ENCODE measurements around the gene TNP2.

TNP2 gene

DNA sequence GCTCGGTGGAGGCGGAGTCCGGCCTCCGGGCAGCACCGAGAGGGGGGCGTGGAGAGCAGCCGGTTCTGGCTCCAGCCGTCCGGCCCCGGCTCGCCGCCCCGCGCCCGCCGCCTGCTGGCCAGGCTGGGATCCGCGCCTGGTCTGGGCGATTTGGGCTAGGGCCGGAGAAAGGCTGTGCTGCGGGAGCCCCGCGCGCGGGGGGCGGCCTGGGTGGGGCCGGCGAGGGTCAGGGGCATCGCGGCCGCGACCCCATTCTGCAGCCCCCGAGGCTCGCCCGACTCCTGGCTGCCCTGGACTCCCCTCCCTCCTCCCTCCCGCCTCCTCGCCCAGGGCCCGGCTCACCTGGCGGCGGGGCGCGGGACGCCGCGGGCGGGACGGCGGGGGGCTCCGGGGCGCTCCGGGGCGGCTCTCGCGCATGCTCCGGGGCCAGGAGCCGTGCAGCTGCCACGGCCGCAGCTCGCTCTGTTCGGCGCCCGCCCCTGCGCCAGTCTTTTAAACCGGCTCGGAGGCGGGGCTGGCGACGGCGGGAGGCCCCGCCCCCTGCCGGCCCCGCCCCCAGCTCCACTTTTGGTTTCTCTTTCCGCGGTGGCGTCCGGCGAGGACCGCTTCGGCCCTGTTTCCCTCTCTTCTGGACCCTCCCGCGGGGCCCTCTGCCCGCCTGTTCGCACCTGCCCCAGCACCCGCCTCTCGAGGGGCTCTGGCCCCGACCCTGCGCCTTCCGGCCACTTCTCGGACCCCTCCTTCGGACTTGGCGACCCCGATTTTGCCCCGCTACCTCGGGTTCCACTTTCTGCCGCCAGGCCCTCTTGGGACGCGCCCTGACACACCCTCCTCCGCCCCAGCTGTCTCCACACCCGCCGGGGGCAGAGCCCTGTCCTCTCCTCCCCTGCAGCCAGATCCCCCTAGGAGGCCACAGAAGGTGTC is 13.1 kb downstream of the TNP2 start, which contains the start of gene SOCS1:
SOCS1 (minus strand) TSS at position 468 of the 924 bp plus-strand sequence. CDS start 726 bp downstream, outside the sequence.
- peak; percentile 76 to 79 for DNase-seq

DNA sequence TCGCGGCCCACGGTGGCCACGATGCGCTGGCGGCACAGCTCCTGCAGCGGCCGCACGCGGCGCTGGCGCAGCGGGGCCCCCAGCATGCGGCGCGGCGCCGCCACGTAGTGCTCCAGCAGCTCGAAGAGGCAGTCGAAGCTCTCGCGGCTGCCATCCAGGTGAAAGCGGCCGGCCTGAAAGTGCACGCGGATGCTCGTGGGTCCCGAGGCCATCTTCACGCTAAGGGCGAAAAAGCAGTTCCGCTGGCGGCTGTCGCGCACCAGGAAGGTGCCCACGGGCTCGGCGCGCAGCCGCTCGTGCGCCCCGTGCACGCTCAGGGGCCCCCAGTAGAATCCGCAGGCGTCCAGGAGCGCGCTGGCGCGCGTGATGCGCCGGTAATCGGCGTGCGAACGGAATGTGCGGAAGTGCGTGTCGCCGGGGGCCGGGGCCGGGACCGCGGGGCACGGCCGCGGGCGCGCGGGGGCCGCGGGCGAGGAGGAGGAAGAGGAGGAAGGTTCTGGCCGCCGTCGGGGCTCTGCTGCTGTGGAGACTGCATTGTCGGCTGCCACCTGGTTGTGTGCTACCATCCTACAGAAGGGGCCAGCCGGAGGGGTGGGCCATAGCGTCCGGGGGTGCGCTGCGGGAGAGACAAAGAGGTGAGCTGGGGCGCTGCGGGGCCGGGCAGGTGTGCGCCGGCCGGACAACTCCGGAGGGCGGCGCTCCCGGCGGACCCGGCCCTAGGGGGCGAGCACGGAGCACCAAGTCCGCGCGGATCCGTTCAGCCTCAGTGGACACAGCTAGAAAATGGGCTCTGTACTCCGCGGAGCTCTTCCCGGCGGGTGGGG is 14.0 kb downstream of the TNP2 start:
- peak; percentile 34 to 60 for DNase-seq

DNA sequence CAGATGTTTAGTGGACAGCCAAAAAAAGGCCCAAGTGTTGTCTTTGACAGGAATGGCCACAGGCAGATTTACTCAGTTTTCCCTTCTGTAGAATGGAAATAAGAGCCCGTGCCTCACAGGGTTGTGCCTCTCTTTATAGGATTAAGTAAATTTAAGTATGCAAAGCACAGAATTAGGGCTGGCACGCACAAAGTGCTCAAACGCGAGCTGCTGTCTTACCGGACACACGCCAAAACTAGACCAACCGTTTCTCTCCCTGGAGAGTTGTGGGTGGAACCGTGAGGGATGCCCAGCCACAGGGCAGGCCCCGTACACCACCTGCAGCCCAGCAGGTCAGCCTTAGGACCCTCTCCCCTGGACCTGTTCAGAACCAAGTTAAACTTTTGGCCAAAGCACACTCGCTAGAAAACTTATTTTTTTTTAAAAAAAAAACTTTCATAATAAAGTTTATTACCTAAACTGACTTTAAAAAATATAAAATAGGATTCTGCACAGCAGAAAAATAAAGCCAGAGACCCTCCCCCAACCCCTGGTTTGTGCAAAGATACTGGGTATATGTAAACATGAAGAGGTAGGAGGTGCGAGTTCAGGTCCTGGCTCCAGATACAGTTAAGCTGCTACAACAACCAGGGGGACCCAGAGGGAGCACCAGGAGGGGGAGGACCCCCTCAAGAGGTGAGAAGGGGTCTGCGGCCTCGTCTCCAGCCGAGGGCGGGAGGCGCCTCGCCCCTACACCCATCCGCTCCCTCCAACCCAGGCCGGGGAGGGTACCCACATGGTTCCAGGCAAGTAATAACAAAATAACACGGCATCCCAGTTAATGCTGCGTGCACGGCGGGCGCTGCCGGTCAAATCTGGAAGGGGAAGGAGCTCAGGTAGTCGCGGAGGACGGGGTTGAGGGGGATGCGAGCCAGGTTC is 14.9 kb downstream of the TNP2 start:
- no peak for DNase-seq

DNA sequence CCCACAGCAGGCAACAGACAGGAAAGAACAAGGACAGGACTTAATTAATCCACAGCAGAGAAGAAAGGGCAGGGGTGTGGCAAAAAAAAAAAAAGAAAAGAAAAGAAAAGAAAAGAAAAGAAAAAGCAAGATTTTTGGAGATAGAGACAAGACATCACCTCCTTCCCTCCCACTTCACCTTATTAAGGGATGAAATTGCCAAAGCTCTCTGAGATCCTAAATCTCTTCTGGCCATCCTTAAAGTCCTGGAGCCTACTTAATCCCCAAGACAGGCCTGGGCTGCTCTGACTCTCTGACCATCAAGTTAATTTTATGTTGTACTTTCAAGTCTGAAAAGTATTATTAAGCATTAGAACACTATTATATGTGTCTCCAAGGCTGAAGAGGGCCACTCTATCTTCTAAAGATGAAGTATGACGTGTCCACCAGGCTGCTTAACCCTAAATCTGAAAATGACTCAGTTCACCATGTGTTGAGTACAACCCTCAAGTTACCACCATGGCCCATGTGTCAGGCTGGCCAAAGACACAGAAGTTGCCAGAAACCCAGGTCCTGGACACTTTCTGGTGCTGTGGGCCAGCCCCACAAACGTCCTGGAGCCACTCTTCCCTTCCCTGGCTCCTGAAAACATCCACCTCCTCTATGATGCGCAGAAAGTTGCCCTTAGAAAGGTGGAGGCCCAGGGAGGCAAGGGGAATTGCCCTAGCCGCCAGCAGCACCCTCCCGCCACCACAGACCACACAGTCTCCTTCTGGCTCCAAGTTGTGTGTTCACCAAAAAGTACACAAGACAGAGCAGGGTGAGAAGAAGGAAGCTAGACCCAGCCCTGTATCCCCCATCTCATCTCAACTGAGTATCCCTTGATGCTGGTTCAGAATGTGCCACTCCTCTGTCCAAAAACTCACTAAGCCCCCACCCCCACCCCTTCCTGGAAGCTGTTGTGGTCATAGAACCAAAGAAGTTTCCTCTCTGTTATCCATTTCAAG is 15.8 kb downstream of the TNP2 start:
- DNase-seq = peak in 1 of 2 experiments; percentile 5

DNA sequence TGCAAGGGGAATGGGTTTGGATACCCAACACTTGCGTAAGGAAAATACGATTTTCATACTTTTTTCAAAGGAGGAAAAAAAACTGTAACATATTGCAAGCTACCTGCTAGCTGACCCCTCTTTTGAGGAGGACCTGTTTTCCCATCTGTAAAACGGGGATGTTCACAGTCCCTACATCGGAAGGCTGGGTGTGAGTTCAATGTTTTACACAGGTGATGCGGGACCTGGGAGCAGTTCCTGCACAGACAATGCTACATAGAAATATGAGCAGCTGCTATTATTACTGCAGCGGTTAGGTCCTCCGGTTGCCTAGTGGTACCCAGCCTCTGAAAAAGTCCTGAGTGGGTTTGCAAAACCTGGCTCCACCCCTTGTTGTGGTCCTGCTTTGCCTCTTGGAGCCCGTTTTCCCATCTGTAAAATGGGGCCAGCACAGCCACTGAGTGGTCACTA is 16.6 kb downstream of the TNP2 start:
- DNase-seq = no peak

DNA sequence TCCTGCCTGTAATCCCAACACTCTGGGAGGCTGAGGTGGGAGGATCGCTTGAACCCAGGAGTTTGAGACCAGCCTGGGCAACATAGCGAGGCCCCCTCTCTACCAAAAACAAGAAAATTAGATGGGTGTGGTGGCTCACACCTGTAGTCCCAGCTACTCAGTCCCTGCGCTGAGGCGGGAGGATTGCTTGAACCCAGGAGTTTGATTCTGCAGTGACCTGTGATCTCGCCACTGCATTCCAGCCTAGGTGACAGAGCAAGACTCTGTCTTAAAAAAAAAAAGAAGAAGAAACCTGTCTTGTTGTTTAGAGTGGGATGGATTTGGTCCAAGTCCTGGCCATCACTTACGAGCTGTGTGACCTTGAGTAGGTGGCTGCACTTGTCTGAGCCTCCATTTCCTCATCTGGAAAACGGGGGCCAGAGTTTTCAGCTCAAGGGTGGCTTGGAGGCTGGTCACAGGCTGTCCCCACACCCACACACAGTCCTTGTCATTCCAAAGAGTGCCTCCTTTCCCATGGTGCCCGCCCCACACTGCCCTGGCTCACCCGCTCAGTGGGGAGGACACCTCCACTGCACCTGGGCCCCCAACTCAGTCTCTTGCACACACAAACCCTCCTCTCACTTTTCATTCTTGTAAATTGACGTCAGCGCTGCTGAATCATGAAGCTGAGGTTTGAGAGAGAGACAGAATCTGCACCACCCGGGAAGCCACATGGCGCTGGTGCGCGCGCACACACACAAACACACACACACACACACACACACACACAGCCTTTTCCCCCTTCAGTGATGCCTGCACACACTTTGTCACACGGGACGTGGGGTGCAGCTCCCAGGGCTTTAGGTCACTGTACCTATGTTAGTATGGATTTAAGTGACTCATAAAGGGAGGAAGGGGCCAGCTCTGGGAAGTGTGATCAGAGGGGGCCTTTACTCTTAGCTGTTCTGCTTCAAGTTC is 17.3 kb downstream of the TNP2 start:
- DNase-seq = no peak

DNA sequence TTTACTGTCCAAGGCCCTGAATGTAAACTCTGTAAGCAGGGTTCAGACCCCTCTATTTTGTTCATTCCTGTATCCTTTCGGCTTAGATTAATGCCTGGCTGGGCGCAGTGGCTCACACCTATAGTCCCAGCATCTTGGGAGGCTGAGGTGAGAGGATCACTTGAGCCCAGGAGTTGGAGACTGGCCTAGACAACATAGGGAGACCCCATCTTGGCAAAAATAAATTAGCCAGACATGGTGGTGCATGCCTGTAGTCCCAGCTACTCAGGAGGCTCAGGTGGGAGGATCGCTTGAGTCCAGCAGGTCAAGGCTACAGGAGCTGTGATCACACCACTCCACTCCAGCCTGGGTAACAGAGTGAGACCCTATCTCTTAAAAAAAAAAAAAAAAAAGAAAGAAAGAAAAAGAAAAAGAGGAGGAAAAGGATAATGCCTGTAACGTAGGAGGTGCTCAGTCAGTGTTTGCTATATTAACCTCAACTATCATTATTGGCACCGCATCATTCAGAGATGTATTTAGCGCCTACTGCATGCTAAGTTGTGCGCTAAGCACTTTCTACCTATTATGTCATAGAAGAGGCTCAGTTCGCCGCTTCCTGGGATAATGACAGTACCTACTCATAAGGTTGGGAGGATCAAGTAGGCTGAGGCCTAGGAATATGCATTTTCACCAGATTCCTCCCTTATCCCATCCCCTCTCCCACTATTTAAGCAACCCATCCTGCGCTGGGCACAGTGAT is 18.2 kb downstream of the TNP2 start:
- no peak for DNase-seq

DNA sequence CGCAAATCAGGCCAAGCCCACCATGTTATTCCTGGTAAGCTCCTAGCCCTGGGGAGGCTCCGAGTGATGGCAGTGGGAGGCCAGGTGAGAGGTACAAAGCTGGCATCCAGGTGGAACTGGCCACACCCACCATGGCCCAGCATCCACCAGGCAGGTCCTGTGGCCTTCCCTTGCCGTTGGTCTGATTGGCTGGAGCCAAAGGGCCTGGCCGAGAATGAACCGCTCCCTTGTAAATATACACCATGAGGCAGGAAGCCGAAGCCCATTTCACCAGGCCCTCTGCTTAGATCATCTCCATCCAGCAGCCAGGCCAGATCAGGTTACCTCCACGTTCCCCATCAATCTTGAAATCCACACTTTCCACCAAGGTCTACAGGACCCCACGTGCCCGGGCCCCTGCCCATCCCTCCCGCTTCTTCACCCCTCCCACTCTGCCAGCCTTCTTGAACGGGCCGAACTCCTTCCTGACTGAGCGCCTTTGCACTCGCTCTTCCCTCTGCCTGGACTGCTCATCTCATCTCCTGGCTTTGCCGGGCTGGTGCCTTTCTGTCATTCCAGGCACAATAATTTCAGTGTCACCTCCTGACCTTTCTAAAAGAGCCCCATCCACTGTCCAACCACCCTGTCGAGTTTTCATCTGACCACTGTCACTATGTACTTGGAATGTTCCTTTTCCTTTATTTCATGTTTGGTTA is 18.9 kb downstream of the TNP2 start:
- no peak for DNase-seq

DNA sequence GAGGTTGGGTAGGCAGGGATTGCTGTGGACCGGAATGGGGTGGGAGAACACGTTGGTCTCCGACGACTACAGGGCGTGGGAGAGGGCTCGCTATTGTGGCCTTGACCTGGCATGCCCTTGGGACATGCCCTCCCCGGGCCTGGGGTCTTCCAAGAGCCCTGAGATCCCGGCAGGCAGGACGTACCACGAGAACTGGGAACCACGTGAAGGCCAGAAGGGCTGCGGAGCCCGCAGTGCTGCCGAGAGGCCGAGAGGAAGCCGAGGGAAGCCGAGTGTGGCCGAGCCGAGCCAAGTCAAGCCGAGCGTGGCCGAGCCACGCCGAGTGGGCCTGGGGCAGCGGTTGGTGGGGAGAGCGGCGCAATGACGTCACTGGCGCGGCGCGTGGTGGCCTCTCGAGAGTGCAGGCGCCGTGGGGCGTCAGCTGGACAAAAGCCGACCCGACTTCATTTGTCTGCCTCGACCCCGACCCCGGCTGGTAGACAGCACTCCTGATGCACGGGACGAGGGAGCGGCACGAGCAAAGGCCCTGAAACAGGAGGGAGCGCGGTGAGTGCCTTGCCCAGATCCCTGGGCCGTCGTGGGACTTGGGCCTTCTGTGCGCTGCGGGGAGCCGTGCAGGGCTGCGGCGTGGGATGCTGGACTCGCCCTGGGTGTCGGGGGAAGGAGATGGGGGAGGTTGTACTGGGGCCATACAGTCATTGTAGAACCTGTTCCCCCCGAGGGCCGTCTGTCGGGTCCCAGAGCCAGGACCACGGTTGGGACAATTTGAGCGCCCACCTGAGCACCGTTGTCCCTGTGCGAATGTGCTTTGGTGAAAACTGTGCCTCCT is 19.7 kb downstream of the TNP2 start:
- DNase-seq = no peak

DNA sequence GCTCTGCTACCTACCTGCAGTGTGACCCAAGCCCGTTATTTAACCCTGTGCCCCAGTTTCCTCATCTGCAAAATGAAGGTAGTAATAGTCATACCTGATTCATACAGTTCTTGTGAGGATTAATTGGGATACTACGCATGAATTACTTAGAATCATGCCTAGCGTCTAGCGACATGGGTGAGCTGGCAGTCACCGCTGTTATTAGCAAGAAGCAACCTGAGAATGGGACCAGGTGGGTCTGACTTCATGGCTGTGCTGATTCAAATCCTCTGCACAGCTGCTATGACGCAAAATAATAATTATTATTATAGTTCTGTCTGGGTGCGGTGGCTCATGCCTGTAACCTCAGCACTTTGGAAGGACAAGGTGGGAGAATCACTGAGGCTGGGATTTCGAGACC is 21.0 kb downstream of the TNP2 start:
- no peak for DNase-seq

DNA sequence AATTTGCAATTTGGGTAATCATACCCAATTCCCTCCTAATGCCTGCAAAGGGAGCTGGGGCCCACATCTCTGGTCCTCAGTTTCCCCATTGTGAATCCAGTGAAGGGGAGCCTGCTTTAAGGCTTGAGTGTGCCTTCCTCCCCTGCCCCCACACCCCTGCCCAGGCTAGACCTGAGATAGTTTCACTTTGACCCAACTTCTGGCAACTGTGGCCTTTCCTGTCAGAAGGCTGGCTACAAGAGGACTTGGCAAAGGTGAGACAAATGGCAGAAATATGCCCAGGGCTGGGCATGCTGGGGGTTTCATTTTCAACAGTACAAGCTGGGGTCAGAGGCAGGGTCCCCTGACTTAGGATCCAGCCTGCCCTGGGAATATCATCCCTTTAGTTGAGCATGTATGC is 23.1 kb downstream of the TNP2 start:
- no peak for DNase-seq

DNA sequence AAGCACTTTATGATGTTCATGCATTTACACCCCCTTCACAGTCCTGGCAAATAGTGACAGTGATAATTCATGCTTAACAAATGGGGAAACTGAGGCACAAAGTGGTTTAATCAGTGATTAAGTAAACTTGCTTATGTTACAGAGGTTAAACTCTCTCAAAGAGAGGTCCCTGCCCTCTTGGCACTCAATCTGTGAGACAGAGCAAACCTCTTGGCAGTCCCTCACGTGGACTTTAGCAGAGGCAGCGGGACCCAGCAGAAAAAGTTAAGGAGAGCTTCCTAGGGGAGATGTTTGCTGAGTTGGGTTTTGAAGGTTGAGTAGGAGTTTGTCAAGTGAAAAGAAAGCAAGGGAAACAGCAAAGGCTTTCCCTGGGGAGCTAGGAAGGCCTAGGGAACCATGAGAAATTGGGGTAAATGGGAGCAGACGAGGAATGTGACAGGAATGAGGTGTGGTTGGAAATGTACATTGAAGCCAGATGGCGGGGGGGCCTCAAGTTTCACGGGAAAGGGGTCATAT is 23.8 kb downstream of the TNP2 start:
- DNase-seq = no peak

DNA sequence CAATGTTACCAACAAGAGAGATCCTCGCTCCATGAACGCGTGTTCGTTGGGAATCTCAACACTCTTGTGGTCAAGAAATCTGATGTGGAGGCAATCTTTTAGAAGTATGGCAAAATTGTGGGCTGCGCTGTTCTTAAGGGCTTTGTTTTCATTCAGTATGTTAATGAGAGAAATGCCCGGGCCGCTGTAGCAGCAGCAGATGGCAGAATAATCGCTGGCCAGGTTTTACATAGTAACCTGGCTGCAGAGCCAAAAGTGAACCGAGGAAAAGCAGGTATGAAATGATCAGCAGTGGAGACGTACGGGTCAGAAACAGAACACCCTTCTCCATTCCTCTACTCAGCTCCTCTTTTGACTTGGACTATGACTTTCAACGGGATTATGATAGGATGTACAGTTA is 26.5 kb downstream of the TNP2 start:
- DNase-seq = no peak

DNA sequence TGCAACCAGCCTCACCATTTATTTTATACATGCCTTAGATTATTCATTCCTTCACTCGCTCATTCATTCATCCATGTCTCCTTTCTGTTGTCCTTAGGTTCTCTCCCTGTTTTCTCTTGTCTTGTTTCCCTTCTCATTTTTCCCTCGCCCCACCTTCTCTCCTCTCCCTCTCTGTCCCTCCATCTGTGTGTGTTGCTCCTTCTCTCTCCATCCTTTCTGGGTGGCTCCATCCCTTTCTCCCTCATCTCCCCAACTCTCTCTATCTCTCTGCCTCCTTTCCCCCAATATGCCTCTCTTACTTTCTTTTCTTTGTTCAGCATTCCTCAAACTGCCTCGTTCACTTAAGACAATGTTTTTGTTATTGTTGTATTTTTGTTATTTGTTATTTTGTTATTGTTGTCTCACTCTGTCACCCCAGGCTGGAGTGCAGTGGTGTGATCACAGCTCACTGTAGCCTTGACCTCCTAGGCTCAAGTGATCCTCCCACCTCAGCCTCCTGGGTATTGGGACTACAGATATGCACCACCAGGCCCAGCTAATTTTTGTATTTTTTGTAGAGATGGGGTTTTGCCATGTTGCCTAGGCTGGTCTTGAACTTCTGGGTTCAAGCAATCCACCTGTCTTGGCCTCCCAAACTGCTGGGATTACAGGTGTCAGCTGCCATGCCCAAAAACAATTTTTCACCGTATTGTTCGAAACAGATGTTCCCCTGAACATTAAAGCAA is 27.5 kb downstream of the TNP2 start:
- DNase-seq = no peak

DNA sequence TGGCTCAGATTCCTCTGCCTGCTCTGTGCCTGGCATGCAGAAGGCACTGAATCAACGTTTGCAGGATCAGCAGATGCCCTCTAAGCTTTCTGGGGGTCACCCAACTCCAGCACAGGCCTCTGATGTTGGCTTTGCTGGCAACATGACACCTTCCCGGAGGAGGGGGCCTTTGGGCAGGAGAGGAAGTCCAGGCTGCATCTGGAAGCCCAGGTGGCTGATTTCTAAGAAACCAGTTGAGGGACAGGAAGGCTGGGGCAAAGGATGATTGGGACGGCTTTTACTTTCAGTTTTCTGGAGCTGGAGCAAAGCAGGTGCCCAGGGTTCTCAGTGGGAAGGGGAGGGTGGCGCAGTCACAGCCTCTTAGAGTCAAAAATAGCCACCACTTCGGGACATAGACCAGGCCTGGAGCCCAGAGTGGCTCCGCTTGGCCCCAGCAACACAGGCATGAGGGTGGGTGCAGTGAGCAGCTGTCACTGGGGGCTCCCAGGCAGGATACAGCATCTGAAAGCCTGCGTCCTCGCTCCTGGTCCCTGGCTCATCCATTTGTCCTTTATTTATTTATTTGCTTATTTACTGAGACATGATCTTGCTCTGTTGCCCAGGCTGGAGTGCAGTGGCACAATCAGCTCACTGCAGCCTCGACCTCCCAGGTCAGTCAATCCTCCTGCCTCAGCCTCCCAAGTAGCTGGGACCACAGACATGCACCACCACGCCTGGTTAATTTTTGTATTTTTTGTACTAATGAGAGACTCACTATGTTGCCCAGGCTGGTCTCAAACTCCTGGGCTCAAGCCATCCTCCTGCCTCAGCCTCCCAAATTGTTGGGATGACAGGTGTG is 28.3 kb downstream of the TNP2 start:
- DNase-seq = no peak

Measured in AML-193 (cell line).